Fibroblast of lung (primary cell): Measurements from ENCODE around the gene TRAF3.

ENCODE experiments used
- CTCF ChIP-seq, 2 donors: IDR thresholded peaks in 1 of 2; conservative IDR thresholded peaks in 1 of 2; 1 replicate in 1 of 2; 2 replicates in 1 of 2; pipeline ENCODE4 v1.5.1; 2011 to 2012; ENCODE audit warnings: low read length in 2 of 2, control low read depth in 1 of 2, inconsistent platforms in 1 of 2, low read depth in 1 of 2, mild to moderate bottlenecking in 1 of 2
- EZH2 ChIP-seq: IDR thresholded peaks from 2 replicates; pipeline ENCODE4 v1.5.1; 2012; ENCODE audit warnings: low read length, control low read depth, mild to moderate bottlenecking; ENCODE audit errors: missing control alignments

DNA sequence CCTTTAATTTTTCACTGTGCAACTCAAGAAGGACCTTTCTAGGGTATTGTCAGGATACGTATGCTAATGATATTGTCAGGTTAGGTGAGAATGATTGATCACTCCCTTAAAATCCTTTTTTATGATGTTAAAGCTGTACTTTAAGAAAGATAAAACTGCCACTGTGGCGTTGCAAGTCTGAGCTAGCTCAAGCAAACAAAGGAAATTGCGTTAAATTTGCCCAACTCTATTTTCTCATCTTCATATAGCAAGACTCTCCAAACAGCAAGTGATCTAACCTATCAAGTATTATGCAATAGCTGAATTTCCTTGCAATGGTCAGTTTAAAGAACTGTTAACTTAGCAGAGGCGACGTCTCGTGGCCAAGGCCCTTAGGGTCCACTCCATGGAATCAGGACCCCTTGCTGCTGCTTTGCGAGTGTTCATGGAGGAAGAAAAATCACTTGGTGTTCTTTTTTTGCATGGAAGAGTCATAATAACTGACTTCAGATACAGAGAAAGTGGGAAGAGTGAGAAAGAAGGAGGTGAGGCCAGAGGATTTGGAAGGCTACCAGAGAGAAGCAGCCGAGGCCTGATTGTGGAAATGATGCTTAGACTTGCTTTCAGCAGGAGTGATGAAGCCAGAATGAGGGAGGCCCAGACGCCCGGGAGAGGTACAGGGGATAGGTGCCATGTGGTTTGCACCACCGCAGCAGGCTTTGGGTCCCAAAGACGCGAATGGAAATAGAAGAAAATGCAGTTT is 2.5 kb downstream of the TRAF3 start:
- TF ChIP-seq CTCF (conservative IDR thresholded peaks at IDR 0.05 in 1 of 2, IDR thresholded peaks at IDR 0.05 in 1 of 2; ENCODE audit: low read depth in 1 of 2, low read length in 2 of 2) = no peak
- no peak for TF ChIP-seq EZH2
